B cell (primary cell): ENCODE results near the gene MYOC. TPM values are rescaled to one million over a fixed set of nuclear protein-coding genes. Genes with fewer than 3 reads are reported as not detected.
"Not testable (repeated sequence)": the region's sequence is repeated elsewhere in the genome, so short reads cannot be mapped to it uniquely, and the experiment has no call there.

Source experiments
- ATAC-seq: fragments of 200-7000 bp; cut with Tn5 transposase; one replicate; pipeline ENCODE4 v1.10.0; 2021; ENCODE audit warnings: low read depth, mild to moderate bottlenecking, moderate number of reproducible peaks, moderate library complexity
- CTCF ChIA-PET: fragments of 350-600 bp; sonication (Branson Sonifier 250); formaldehyde crosslinking; loops from one replicate; lab custom pipeline; 2021; ENCODE audit warnings: antibody characterized with exemption, inconsistent platforms; lab: Charles Lee
- POLR2A ChIA-PET: fragments of 350-600 bp; sonication (Branson Sonifier 250); formaldehyde crosslinking; loops from one replicate; lab custom pipeline; 2021; ENCODE audit warnings: antibody characterized with exemption; lab: Charles Lee
- DNase-seq: peaks from one replicate; pipeline ENCODE4 v3.0.0; 2013
- H2AFZ ChIP-seq: 2 replicates; pipeline ENCODE4 v1.6.1; 2012; ENCODE audit warnings: mild to moderate bottlenecking, low read depth, low read length; ENCODE audit not compliant: insufficient read depth, poor library complexity, severe bottlenecking
- H3K27ac ChIP-seq, 2 donors: 1 replicate in 1 of 2; 2 replicates in 1 of 2; pipeline ENCODE4 v1.5.1; 2012 to 2013; ENCODE audit warnings: low read length in 2 of 2, mild to moderate bottlenecking in 2 of 2, moderate library complexity in 1 of 2
- H3K27me3 ChIP-seq, 4 experiments: fragments of 200-600 bp in 1 of 4; sonication (generic) in 1 of 4; replicated peaks in 1 of 4; 1 replicate in 2 of 4; 2 replicates in 2 of 4; pipeline versions ENCODE4 v1.6.1 to v1.7.0; 2013 to 2016; ENCODE audit warnings: low read length in 3 of 4, mild to moderate bottlenecking in 2 of 4, mixed read lengths in 1 of 4, moderate library complexity in 1 of 4; ENCODE audit not compliant: insufficient read depth in 4 of 4, control insufficient read depth in 3 of 4; ENCODE audit errors: control extremely low read depth in 1 of 4
- H3K36me3 ChIP-seq, 2 experiments: replicated peaks in 1 of 2; 1 replicate in 1 of 2; 2 replicates in 1 of 2; pipeline versions ENCODE4 v1.6.1 to v1.7.1; 2013; ENCODE audit warnings: low read length in 1 of 2; ENCODE audit not compliant: insufficient read depth in 2 of 2, control insufficient read depth in 1 of 2; ENCODE audit errors: control extremely low read depth in 1 of 2, extremely low read depth in 1 of 2
- H3K4me1 ChIP-seq, 2 donors: fragments of 200-600 bp in 1 of 2; sonication (generic) in 1 of 2; 1 replicate in 1 of 2; 2 replicates in 1 of 2; pipeline versions ENCODE4 v1.5.1 to v1.6.1; 2013 to 2017; ENCODE audit warnings: low read length in 2 of 2; ENCODE audit not compliant: control insufficient read depth in 2 of 2, insufficient read depth in 2 of 2
- H3K4me2 ChIP-seq: replicated peaks from 2 replicates; pipeline ENCODE3; 2012; ENCODE audit warnings: mild to moderate bottlenecking, low read depth, low read length; ENCODE audit not compliant: poor library complexity, severe bottlenecking
- H3K4me3 ChIP-seq, 5 experiments: fragments of 200-600 bp in 1 of 5; sonication (generic) in 1 of 5; 1 replicate in 3 of 5; 2 replicates in 2 of 5; pipeline versions ENCODE4 v1.5.1 to v1.7.0; 2011 to 2016; ENCODE audit warnings: low read length in 4 of 5, mild to moderate bottlenecking in 4 of 5, low read depth in 2 of 5, control low read depth in 1 of 5, moderate library complexity in 1 of 5; ENCODE audit not compliant: insufficient read depth in 1 of 5; ENCODE audit errors: control extremely low read depth in 1 of 5, extremely low read depth in 1 of 5
- H3K79me2 ChIP-seq: fragments of 200-600 bp; sonication (generic); one replicate; pipeline ENCODE4 v1.6.0; 2016; ENCODE audit warnings: low read length; ENCODE audit not compliant: control insufficient read depth, insufficient read depth
- H3K9ac ChIP-seq: fragments of 200-600 bp; sonication (generic); 2 replicates; pipeline ENCODE4 v1.6.1; 2017; ENCODE audit warnings: mild to moderate bottlenecking, low read length, moderate library complexity
- H3K9me3 ChIP-seq, 3 donors: one replicate each; pipeline versions ENCODE4 v1.6.1 to v1.7.1; 2013; ENCODE audit warnings: low read length in 2 of 3; ENCODE audit not compliant: control insufficient read depth in 2 of 3, insufficient read depth in 1 of 3; ENCODE audit errors: control extremely low read depth in 1 of 3
- H4K20me1 ChIP-seq: 2 replicates; pipeline ENCODE4 v1.6.0; 2012; ENCODE audit warnings: mild to moderate bottlenecking, low read length; ENCODE audit not compliant: insufficient read depth, control insufficient read depth, poor library complexity, severe bottlenecking
- H3K27ac Mint-ChIP-seq: one replicate; pipeline ENCODE4 v1.8.0; 2021; ENCODE audit warnings: mixed read lengths
- H3K27me3 Mint-ChIP-seq: one replicate; pipeline ENCODE4 v1.8.0; 2021; ENCODE audit warnings: mixed read lengths
- H3K4me1 Mint-ChIP-seq: one replicate; pipeline ENCODE4 v1.8.0; 2021; ENCODE audit warnings: mixed read lengths
- H3K4me3 Mint-ChIP-seq: one replicate; pipeline ENCODE4 v1.8.0; 2021; ENCODE audit warnings: mixed read lengths
- H3K9me3 Mint-ChIP-seq: one replicate; pipeline ENCODE4 v1.8.0; 2022; ENCODE audit warnings: mixed read lengths; ENCODE audit not compliant: insufficient read depth
- CTCF ChIP-seq: fragments of 200-600 bp; IDR thresholded peaks from one replicate; pipeline ENCODE4 v1.8.0; 2022; ENCODE audit warnings: antibody characterized with exemption, mild to moderate bottlenecking
- EZH2 ChIP-seq: IDR thresholded peaks from 2 replicates; pipeline ENCODE4 v1.6.1; 2012; ENCODE audit warnings: borderline replicate concordance, low read depth, mild to moderate bottlenecking, moderate library complexity, low read length; ENCODE audit not compliant: insufficient read depth, poor library complexity, severe bottlenecking
- WGBS: methylation state at CpG from one replicate; pipeline ENCODE4 v1.1.5; 2013; ENCODE audit warnings: missing lambda C conversion rate; ENCODE audit not compliant: insufficient coverage; 5-methylcytosine and 5-hydroxymethylcytosine counted together
- intact Hi-C: fragments of 100-400 bp; cut with micrococcal nuclease; formaldehyde crosslinking; loops from one replicate; pipeline ENCODE4 v1.10.0; 2022
- polyA plus RNA-seq: library from polyadenylated mRNA; depleted of rRNA; stranded (reverse); fragments of >200 nt; gene quantifications from 2 replicates; pipeline ENCODE4 v1.2.3, GENCODE V29; 2012
- total RNA-seq, 2 donors: library from RNA; stranded (reverse); fragments of 120-200 nt in 1 of 2; gene quantifications; 1 replicate in 1 of 2; 2 replicates in 1 of 2; pipeline versions ENCODE4 v1.2.3 to v1.2.4, GENCODE V29; 2013 to 2022

MYOC gene
- total and polyA plus RNA-seq, 2 donors (not counting 1 experiment from before 2014, with no cell fraction given): not detected

GRCh38 chr1:171663036-171663853 lies 10.8 kb upstream of the MYOC start:
- Mint-ChIP-seq H3K4me1 (no peaks in the 10 kb centered on the region), H3K27me3 (peaks cover 8% of the 10 kb centered on the region), H3K27ac (no peak overlapping the region), H3K9me3 (no peaks in the 10 kb centered on the region), H3K4me3 (no peak overlapping the region)
- Histone ChIP-seq H3K4me3 (no peak overlapping the region), H3K4me2 (no peak overlapping the region), H3K4me1 (no peaks in the 10 kb centered on the region), H3K27ac (no peak overlapping the region), H2AFZ (no peak overlapping the region), H3K79me2 (no peaks in the 10 kb centered on the region), H4K20me1 (no peaks in the 10 kb centered on the region), H3K27me3 (no peaks in the 10 kb centered on the region), H3K9ac (no peak overlapping the region), H3K9me3 (no peaks in the 10 kb centered on the region), H3K36me3 (no peaks in the 10 kb centered on the region)
- no peak for DNase-seq
- WGBS: 87% methylated on average over 3 of the region's 7 CpGs
- no peak for ATAC-seq
- ChIA-PET POLR2A (no interaction called here), CTCF (interaction anchor here (1.0 kb wide), 1 partner anchor 30 kb away, joined by 3 read pairs; no protein-coding TSS in a partner anchor)
- intact Hi-C loops: no loop called here
- TF ChIP-seq EZH2: no peak
- no peak for TF ChIP-seq CTCF

GRCh38 chr1:171661076-171661650 lies 8.7 kb upstream of the MYOC start:
- H3K27me3 ChIP-seq: peaks cover 0 to 4% (median 0%) of the 10 kb centered on the region in 4 experiments
- peaks cover 10% of the 10 kb centered on the region for H3K27me3 Mint-ChIP-seq
- DNase-seq (no peak), ATAC-seq (no peak)
- no peaks in the 10 kb centered on the region for H3K36me3 ChIP-seq
- no peak overlapping the region for H3K27ac ChIP-seq
- H3K4me1 Mint-ChIP-seq: no peaks in the 10 kb centered on the region
- H3K4me3 ChIP-seq: no peak overlapping the region
- no peaks in the 10 kb centered on the region for H3K79me2 ChIP-seq
- H3K9me3 Mint-ChIP-seq: no peaks in the 10 kb centered on the region
- H3K27ac Mint-ChIP-seq: no peak overlapping the region
- H3K4me2 ChIP-seq: no peak overlapping the region
- TF ChIP-seq CTCF: no peak
- no peak for TF ChIP-seq EZH2
- H2AFZ ChIP-seq: no peak overlapping the region
- H4K20me1 ChIP-seq: no peaks in the 10 kb centered on the region
- ChIA-PET CTCF (no interaction called here), POLR2A (no interaction called here)
- no peak overlapping the region for H3K9ac ChIP-seq
- H3K9me3 ChIP-seq: no peaks in the 10 kb centered on the region
- no peak overlapping the region for H3K4me3 Mint-ChIP-seq
- 88% methylated on average over 2 of the region's 5 CpGs for WGBS
- intact Hi-C loops: no loop called here
- no peaks in the 10 kb centered on the region for H3K4me1 ChIP-seq

- H3K4me2 ChIP-seq, H3K79me2 ChIP-seq, H3K27ac Mint-ChIP-seq, H4K20me1 ChIP-seq, H3K4me1 Mint-ChIP-seq, H3K9ac ChIP-seq, DNase-seq, H3K4me3 ChIP-seq, H3K36me3 ChIP-seq, H3K27ac ChIP-seq, H3K9me3 ChIP-seq, CTCF ChIA-PET, ATAC-seq, intact Hi-C loops, POLR2A ChIA-PET, H3K9me3 Mint-ChIP-seq, H3K4me3 Mint-ChIP-seq: not testable (repeated sequence)
- Histone ChIP-seq H3K27me3 (peaks cover 0 to 20% (median 2%) of the 10 kb centered on the region in 4 experiments), H2AFZ (peak overlapping the region; percentile 50), H3K4me1 (peaks cover 8 to 13% of the 10 kb centered on the region in 2 donors)
- 96% methylated on average over 5 of the region's 9 CpGs for WGBS
- peaks cover 43% of the 10 kb centered on the region for H3K27me3 Mint-ChIP-seq
Observed at GRCh38 chr1:171656206-171656605, 3.7 kb upstream of the MYOC start.
